HG02885 (cell line): ENCODE results near the gene CCDC102A.

Experiments
- ATAC-seq: cut with Tn5 transposase; IDR thresholded peaks from one replicate; pipeline ENCODE4 v1.9.1; 2021; ENCODE audit warnings: mild to moderate bottlenecking; ENCODE audit not compliant: unreplicated experiment, poor library complexity

CCDC102A gene

GRCh38 chr16:57525761-57526160 lies 10.6 kb downstream of the CCDC102A start:
- no peak for ATAC-seq

GRCh38 chr16:57522960-57523359 lies 13.4 kb downstream of the CCDC102A start:
- ATAC-seq, result peak; percentile 46

- peak; percentile 81 for ATAC-seq
Measured at GRCh38 chr16:57519796-57520360, 16.5 kb downstream of the CCDC102A start.

GRCh38 chr16:57518922-57519321 lies 17.4 kb downstream of the CCDC102A start:
- ATAC-seq, result no peak

GRCh38 chr16:57518520-57518919 lies 17.9 kb downstream of the CCDC102A start:
- no peak for ATAC-seq

GRCh38 chr16:57517397-57518367 lies 18.7 kb downstream of the CCDC102A start:
- ATAC-seq, result no peak

GRCh38 chr16:57516773-57517172 lies 19.6 kb downstream of the CCDC102A start:
- no peak for ATAC-seq

- no peak for ATAC-seq
Measured at GRCh38 chr16:57516176-57516725, 20.1 kb downstream of the CCDC102A start.

GRCh38 chr16:57514791-57515600 lies 21.4 kb downstream of the CCDC102A start:
- ATAC-seq, result no peak

GRCh38 chr16:57514371-57514770 lies 22.0 kb downstream of the CCDC102A start:
- ATAC-seq, result no peak

- ATAC-seq, result no peak
Measured at GRCh38 chr16:57513371-57514102, 22.8 kb downstream of the CCDC102A start.

- no peak for ATAC-seq
Measured at GRCh38 chr16:57512296-57513001, 23.9 kb downstream of the CCDC102A start.

GRCh38 chr16:57510016-57510871 lies 26.1 kb downstream of the CCDC102A start:
- ATAC-seq, result no peak

- ATAC-seq, result no peak
Measured at GRCh38 chr16:57509231-57509923, 27.0 kb downstream of the CCDC102A start.

- ATAC-seq, result no peak
Measured at GRCh38 chr16:57508035-57508425, 28.3 kb downstream of the CCDC102A start.

- no peak for ATAC-seq
Measured at GRCh38 chr16:57507136-57508034, 29.0 kb downstream of the CCDC102A start.

- ATAC-seq, result no peak
Measured at GRCh38 chr16:57505169-57505568, 31.2 kb downstream of the CCDC102A start.
